Stomach (tissue), 4 donors: Measurements from ENCODE around the gene SYNPO.

Experiments
- EP300 ChIP-seq: sonication (generic); formaldehyde crosslinking; IDR thresholded peaks from one replicate; pipeline ENCODE4 v1.6.1; 2017; ENCODE audit warnings: antibody characterized with exemption
- TF ChIP-seq, protein P1 (sequence below), 7 experiments: fragments of 450-650 bp in 4 of 7; fragments of 200-600 bp in 3 of 7; sonication (generic) in 3 of 7; IDR thresholded peaks; one replicate each; pipeline ENCODE4 v1.5.1; 2016 to 2019; ENCODE audit warnings: antibody characterized with exemption in 7 of 7, control low read depth in 2 of 7, mild to moderate bottlenecking in 1 of 7

DNA sequence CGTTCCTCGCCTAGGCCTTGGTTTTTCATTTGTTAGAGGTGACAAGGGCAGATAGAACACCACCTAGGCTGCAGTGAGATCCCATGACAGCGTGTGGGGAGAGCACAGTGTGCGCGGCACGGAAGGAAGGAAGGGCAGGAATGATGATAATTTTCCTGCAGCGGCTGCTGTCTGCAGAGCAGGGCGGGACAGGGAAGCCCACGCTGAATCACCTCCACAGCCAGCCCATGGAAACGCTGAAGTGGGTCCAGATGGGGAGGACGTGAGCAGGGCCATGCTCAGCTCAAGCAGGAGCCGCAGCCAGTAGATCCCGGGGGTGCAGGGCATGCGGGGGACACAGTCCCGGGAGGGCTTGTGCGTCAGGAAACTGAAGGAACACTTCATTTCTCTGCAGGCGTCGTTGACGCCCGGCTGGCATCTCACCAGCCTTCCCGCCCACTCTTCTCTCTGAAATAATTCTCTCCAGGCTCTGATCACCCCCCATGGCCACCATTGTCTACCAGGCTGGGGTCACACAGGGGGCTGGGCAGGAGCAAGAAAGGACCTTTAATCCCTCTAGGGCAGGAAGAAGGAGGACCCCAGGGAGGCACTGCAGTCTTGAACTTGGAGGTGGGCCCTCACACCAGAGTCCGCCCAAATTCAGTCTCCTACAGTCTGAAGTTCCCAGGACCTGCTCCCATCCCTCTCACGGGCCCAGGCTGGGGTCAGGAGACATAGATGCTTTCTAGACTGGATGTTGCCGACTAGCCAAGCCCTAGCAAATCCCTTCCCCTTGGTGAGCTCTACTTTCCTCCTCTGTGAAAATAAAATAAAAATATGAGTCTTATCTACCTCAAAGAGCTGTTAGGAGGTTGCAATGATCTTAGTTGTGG is 20.9 kb upstream of the SYNPO start:
- TF ChIP-seq, protein P1, sequence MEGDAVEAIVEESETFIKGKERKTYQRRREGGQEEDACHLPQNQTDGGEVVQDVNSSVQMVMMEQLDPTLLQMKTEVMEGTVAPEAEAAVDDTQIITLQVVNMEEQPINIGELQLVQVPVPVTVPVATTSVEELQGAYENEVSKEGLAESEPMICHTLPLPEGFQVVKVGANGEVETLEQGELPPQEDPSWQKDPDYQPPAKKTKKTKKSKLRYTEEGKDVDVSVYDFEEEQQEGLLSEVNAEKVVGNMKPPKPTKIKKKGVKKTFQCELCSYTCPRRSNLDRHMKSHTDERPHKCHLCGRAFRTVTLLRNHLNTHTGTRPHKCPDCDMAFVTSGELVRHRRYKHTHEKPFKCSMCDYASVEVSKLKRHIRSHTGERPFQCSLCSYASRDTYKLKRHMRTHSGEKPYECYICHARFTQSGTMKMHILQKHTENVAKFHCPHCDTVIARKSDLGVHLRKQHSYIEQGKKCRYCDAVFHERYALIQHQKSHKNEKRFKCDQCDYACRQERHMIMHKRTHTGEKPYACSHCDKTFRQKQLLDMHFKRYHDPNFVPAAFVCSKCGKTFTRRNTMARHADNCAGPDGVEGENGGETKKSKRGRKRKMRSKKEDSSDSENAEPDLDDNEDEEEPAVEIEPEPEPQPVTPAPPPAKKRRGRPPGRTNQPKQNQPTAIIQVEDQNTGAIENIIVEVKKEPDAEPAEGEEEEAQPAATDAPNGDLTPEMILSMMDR (IDR thresholded peaks at IDR 0.05), result no peak
- TF ChIP-seq EP300, result no peak
